Brain microvascular endothelial cell (primary cell): ENCODE measurements around the gene MTR.

Experiments used
- DNase-seq: peaks from one replicate; pipeline ENCODE4 v3.0.0-alpha.2; 2020
- H3K27ac ChIP-seq: fragments of 250-450 bp; sonication (Bioruptor Pico); 2 replicates; pipeline ENCODE4 v1.5.1; 2020; ENCODE audit warnings: mild to moderate bottlenecking, moderate library complexity
- H3K27me3 ChIP-seq: fragments of 250-450 bp; sonication (Bioruptor Pico); replicated peaks from 2 replicates; pipeline ENCODE4 v1.5.1; 2020; ENCODE audit warnings: mild to moderate bottlenecking
- H3K36me3 ChIP-seq: fragments of 250-450 bp; sonication (Bioruptor Pico); replicated peaks from 2 replicates; pipeline ENCODE4 v1.5.1; 2020; ENCODE audit warnings: mild to moderate bottlenecking
- H3K4me3 ChIP-seq: 2 replicates; pipeline ENCODE4 v1.5.1; 2011; ENCODE audit warnings: low read depth, mild to moderate bottlenecking, control low read depth, low read length, moderate library complexity
- in situ Hi-C: cut with HindIII; loops from 2 replicates; pipeline ENCODE4 v1.10.0; 2017; ENCODE audit warnings: low sequenced_read_pairs, low pct_ligation_motif_present
- TF ChIP-seq, protein P1 (sequence below): IDR thresholded peaks from 2 replicates; pipeline ENCODE4 v1.5.1; 2011; ENCODE audit warnings: low read depth, mild to moderate bottlenecking, moderate library complexity, low read length, control low read depth, inconsistent platforms; ENCODE audit errors: missing control alignments

Gene MTR

DNA sequence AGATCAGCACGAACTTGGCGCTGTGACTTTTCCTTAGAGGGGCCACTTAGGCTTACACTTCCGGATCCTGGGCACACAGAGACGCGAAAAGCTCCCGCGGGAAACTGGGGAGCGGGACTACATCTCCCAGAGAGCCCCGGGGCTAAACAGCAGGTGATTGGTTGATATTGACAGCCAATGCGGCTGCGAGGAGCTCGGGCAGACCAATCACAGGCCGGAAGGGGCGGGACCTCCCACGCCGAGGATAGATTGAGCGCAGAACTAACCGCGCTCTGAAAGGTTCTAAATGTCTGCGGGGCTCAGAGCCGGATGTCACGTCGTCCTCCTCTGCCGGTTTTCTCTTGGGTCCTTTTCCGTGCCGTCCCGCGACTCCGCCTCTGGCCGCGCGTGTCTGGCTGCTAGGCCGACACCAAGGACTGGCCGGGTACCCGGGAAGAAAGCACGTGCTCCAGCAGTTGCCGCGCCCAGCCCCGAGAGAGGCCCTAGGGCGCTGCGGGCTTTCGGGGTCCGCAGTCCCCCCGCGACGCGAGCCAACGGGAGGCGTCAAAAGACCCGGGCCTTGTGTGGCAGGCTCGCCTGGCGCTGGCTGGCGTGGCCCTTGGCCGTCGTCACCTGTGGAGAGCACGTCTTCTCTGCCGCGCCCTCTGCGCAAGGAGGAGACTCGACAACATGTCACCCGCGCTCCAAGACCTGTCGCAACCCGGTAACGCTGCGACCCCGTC, at the start of gene MTR:
TSS of gene MTR (plus strand) at position 258 of the 722 bp plus-strand sequence. CDS start at position 670, 412 bp downstream.
- no peaks in the 10 kb centered on the region for H3K27me3 ChIP-seq
- peak within 1 kb of the TSS; percentile 94 for H3K4me3 ChIP-seq
- no peaks in the 10 kb centered on the region for H3K36me3 ChIP-seq
- TF ChIP-seq, protein P1, sequence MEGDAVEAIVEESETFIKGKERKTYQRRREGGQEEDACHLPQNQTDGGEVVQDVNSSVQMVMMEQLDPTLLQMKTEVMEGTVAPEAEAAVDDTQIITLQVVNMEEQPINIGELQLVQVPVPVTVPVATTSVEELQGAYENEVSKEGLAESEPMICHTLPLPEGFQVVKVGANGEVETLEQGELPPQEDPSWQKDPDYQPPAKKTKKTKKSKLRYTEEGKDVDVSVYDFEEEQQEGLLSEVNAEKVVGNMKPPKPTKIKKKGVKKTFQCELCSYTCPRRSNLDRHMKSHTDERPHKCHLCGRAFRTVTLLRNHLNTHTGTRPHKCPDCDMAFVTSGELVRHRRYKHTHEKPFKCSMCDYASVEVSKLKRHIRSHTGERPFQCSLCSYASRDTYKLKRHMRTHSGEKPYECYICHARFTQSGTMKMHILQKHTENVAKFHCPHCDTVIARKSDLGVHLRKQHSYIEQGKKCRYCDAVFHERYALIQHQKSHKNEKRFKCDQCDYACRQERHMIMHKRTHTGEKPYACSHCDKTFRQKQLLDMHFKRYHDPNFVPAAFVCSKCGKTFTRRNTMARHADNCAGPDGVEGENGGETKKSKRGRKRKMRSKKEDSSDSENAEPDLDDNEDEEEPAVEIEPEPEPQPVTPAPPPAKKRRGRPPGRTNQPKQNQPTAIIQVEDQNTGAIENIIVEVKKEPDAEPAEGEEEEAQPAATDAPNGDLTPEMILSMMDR, result no peak
- peak; percentile 98 for DNase-seq
- in situ Hi-C loops, result no loop called here
- peak within 1 kb of the TSS; percentile 75 for H3K27ac ChIP-seq

DNA sequence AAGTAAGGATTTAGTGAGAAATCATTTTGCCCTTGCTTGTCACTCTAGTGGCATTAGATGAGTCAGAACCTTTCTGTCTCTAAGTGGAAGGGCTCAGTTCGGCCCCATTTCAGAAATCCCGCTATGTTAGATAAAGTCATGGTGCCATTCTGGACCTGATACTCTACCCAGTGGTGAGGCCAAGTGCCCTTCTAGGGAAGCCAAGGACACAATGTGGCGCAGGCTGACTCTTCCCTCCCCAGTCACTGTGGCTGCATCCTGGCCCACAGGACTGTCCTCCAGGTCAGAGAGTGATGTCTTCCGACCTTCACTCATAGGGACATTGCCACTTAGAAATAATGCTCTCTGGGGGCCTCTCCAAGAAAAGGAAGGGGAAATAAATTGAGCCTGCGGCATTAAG, 48.3 kb upstream of the MTR start:
- Histone ChIP-seq H3K4me3 (no peak overlapping the region), H3K27ac (no peak overlapping the region), H3K36me3 (no peaks in the 10 kb centered on the region), H3K27me3 (no peaks in the 10 kb centered on the region)
- no peak for DNase-seq
- TF ChIP-seq, protein P1, result no peak
- in situ Hi-C loops, result no loop called here

DNA sequence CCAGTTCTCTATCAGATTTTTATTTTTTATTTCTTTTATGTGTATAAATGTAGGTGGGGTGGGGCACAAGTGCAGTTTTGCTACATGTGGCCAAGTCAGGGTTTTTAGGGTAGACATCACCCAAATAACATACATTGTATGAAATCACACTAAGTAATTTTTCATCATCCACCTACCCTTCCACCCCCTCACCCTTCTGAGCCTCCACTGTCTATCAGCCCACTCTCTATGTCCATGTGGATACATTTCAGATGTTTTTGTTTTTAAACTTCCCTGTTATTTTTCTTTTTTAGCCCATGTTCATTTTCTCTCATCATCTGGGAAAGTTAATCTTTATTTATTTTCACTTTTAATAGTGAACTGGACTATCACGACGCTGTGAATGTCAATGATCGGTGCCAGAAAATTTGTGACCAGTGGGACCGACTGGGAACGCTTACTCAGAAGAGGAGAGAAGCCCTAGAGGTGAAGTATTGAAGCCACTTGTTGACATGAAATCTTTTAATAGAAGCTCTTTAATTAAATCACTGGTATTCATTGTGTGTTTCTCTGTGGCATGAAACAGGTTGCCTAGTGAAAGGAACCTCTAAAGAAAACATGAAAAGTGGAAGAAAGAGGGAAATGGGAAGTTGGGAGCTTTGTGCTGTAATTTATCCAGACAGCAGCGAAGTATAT, 47.6 kb upstream of the MTR start:
- Histone ChIP-seq H3K36me3 (no peaks in the 10 kb centered on the region), H3K4me3 (no peak overlapping the region), H3K27ac (no peak overlapping the region), H3K27me3 (no peaks in the 10 kb centered on the region)
- in situ Hi-C loops, result no loop called here
- TF ChIP-seq, protein P1, result no peak
- DNase-seq, result no peak

DNA sequence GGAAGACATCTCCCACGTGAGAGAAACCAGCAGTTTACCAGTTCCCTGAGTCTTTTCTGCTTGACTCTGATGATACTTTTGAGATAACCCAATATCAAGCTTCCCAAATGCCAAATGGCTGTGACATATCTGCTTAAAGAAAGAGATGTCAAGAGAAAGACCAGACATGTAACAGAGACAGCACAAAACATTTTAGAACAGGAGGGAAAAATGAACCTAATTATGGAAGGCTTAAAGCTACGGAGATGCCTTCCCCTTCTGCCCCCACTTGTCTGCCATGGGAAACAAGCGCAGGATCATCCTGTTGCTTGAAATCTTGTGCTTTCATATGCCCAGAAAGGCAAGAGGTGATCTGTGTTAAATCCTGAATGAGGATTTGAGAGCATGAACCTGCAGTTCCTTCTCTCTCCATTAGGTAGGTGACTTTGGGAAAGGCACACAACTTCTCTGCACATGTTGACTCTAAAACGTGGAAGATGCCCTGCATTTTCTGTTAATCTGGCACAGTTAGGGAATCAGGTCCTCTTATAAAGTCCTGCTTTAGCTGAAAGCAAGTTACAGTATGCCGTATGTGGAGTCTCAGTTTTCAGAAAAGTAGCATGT, 46.7 kb upstream of the MTR start:
- no peak for DNase-seq
- H3K4me3 ChIP-seq, result no peak overlapping the region
- in situ Hi-C loops, result no loop called here
- no peaks in the 10 kb centered on the region for H3K27me3 ChIP-seq
- no peak overlapping the region for H3K27ac ChIP-seq
- H3K36me3 ChIP-seq, result no peaks in the 10 kb centered on the region
- TF ChIP-seq, protein P1, result peak; percentile 28

DNA sequence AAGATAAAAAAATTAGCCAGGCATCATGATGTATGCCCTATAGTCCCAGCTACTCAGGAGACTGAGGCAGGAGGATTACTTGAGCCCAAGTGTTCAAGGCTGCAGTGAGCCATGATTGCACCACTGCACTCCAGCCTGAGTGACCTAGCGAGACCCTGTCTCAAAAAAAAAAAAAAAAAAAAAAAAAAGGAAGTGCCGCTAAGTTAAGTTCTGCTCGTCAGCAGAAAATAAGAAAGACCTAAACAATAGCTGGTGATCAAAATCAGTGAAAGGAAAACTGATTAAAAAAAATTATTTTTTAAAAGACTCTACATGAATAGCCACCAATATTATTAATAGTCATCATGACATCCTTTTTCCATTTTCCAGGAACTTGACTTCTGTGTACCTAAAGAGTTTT, 44.2 kb upstream of the MTR start:
- no peak overlapping the region for H3K4me3 ChIP-seq
- no peak for DNase-seq
- no peaks in the 10 kb centered on the region for H3K27me3 ChIP-seq
- in situ Hi-C loops, result no loop called here
- H3K36me3 ChIP-seq, result no peaks in the 10 kb centered on the region
- H3K27ac ChIP-seq, result no peak overlapping the region
- TF ChIP-seq, protein P1, result no peak
